HEK293 (cell line): ENCODE measurements around the gene BTG2.

Source experiments
- CTCF ChIP-seq: fragments of 450-650 bp; formaldehyde crosslinking; IDR thresholded peaks from 2 replicates; pipeline ENCODE4 v1.5.1; 2016; ENCODE audit warnings: missing biosample characterization, missing genetic modification characterization
- GLIS2 ChIP-seq: fragments of 450-650 bp; formaldehyde crosslinking; IDR thresholded peaks from 2 replicates; pipeline ENCODE4 v1.5.1; 2016; ENCODE audit warnings: missing biosample characterization, missing genetic modification characterization
- KLF8 ChIP-seq: fragments of 450-650 bp; formaldehyde crosslinking; IDR thresholded peaks from 2 replicates; pipeline ENCODE4 v1.5.1; 2016; ENCODE audit warnings: missing biosample characterization, missing genetic modification characterization
- PBX3 ChIP-seq: sonication (generic); formaldehyde crosslinking; IDR thresholded peaks from 2 replicates; pipeline ENCODE4 v1.8.1; 2022; ENCODE audit warnings: mild to moderate bottlenecking, moderate library complexity, missing genetic modification reagents
- REST ChIP-seq: fragments of 450-650 bp; formaldehyde crosslinking; IDR thresholded peaks from 2 replicates; pipeline ENCODE4 v1.5.1; 2016; ENCODE audit warnings: missing biosample characterization, missing genetic modification characterization
- ZBTB8A ChIP-seq: fragments of 450-650 bp; formaldehyde crosslinking; IDR thresholded peaks from 2 replicates; pipeline ENCODE4 v1.5.1; 2016; ENCODE audit warnings: missing biosample characterization, missing genetic modification characterization
- ZNF121 ChIP-seq: fragments of 450-650 bp; formaldehyde crosslinking; IDR thresholded peaks from 2 replicates; pipeline ENCODE4 v1.5.1; 2016; ENCODE audit warnings: missing biosample characterization, missing genetic modification characterization
- ZNF341 ChIP-seq: fragments of 450-650 bp; formaldehyde crosslinking; IDR thresholded peaks from 2 replicates; pipeline ENCODE4; 2016; ENCODE audit warnings: low read depth, missing biosample characterization, missing genetic modification characterization
- ZNF362 ChIP-seq: fragments of 450-650 bp; formaldehyde crosslinking; IDR thresholded peaks from 2 replicates; pipeline ENCODE4 v1.5.1; 2016; ENCODE audit warnings: missing biosample characterization, missing genetic modification characterization
- ZNF366 ChIP-seq: fragments of 450-650 bp; formaldehyde crosslinking; conservative IDR thresholded peaks from 2 replicates; pipeline ENCODE4 v1.5.1; 2016; ENCODE audit warnings: missing biosample characterization, missing genetic modification characterization
- ZNF449 ChIP-seq: fragments of 450-650 bp; formaldehyde crosslinking; IDR thresholded peaks from 2 replicates; pipeline ENCODE4 v1.5.1; 2017; ENCODE audit warnings: missing biosample characterization, mild to moderate bottlenecking, missing genetic modification characterization, moderate library complexity
- ZNF629 ChIP-seq: fragments of 450-650 bp; formaldehyde crosslinking; IDR thresholded peaks from 2 replicates; pipeline ENCODE4 v1.5.1; 2017; ENCODE audit warnings: missing biosample characterization, missing genetic modification characterization

GRCh38 chr1:203267347-203267846 lies 37.9 kb upstream of the BTG2 start:
- TF ChIP-seq ZNF121 (no peak), REST (no peak), CTCF (tag by site-specific recombination) (peak; percentile 72), PBX3 (CRISPR knock-in tag) (no peak), KLF8 (tag by site-specific recombination) (no peak), ZNF341 (tag by site-specific recombination) (peak; percentile 90), ZBTB8A (tag by site-specific recombination) (peak; percentile 26; the same call in 1 of the 2 replicates), GLIS2 (tag by site-specific recombination) (no peak), ZNF362 (tag by site-specific recombination) (no peak), ZNF449 (no peak), ZNF366 (peak; percentile 80), ZNF629 (tag by site-specific recombination) (no peak)
